ENCODE measurements around the gene HABP4. TPM values are rescaled to one million over a fixed set of nuclear protein-coding genes. Genes with fewer than 3 reads are reported as not detected.

Gene HABP4
- total RNA-seq, 2 donors from 2014 or later: 50.0 to 74.2 TPM

GRCh38 chr9:96514108-96514799, 64.3 kb downstream of the HABP4 start:
- Histone ChIP-seq H3K36me3 (no peaks in the 10 kb centered on the region), H3K27ac (peak overlapping the region; percentile 56 to 76), H3K4me3 (peak overlapping the region; percentile 22), H3K4me1 (ENCODE audit: control insufficient read depth in 1 of 2, low read depth in 2 of 2) (peaks cover 22 to 52% of the 10 kb centered on the region in 2 donors), H3K27me3 (replicated peaks; ENCODE audit: insufficient read depth) (no peaks in the 10 kb centered on the region), H3K9me3 (no peaks in the 10 kb centered on the region)
- TF ChIP-seq, protein P1, sequence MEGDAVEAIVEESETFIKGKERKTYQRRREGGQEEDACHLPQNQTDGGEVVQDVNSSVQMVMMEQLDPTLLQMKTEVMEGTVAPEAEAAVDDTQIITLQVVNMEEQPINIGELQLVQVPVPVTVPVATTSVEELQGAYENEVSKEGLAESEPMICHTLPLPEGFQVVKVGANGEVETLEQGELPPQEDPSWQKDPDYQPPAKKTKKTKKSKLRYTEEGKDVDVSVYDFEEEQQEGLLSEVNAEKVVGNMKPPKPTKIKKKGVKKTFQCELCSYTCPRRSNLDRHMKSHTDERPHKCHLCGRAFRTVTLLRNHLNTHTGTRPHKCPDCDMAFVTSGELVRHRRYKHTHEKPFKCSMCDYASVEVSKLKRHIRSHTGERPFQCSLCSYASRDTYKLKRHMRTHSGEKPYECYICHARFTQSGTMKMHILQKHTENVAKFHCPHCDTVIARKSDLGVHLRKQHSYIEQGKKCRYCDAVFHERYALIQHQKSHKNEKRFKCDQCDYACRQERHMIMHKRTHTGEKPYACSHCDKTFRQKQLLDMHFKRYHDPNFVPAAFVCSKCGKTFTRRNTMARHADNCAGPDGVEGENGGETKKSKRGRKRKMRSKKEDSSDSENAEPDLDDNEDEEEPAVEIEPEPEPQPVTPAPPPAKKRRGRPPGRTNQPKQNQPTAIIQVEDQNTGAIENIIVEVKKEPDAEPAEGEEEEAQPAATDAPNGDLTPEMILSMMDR (IDR thresholded peaks at IDR 0.05): no peak
- ATAC-seq (ENCODE audit: insufficient number of reproducible peaks, low FRiP score, low read depth): no peak
- DNase-seq (ENCODE audit: low spot score): no peak

DNA sequence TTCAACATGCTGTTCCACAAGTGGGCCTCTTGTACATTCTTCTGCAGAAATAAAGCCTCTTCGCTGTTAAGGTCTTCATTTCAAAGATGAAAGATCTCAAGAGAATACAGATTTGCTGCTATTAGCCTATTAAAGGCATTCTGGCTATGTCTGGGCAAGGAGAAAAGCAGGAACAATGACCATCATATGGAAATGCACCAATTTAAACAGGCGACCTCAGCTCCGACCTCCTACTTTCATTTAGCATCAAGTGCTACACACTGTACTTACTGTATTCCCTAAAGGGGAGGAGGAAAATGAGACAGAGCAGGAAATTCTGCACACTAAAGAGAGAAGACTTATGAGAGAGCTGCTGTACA, 64.8 kb downstream of the HABP4 start:
- TF ChIP-seq, protein P1 (IDR thresholded peaks at IDR 0.05): no peak
- ATAC-seq (ENCODE audit: insufficient number of reproducible peaks, low FRiP score, low read depth) (no peak), DNase-seq (ENCODE audit: low spot score) (no peak)
- Histone ChIP-seq H3K27me3 (replicated peaks; ENCODE audit: insufficient read depth) (no peaks in the 10 kb centered on the region), H3K9me3 (no peaks in the 10 kb centered on the region), H3K27ac (peak overlapping the region; percentile 56 to 76), H3K4me3 (peak overlapping the region; percentile 22), H3K4me1 (ENCODE audit: control insufficient read depth in 1 of 2, low read depth in 2 of 2) (peaks cover 21 to 52% of the 10 kb centered on the region in 2 donors), H3K36me3 (no peaks in the 10 kb centered on the region)

DNA sequence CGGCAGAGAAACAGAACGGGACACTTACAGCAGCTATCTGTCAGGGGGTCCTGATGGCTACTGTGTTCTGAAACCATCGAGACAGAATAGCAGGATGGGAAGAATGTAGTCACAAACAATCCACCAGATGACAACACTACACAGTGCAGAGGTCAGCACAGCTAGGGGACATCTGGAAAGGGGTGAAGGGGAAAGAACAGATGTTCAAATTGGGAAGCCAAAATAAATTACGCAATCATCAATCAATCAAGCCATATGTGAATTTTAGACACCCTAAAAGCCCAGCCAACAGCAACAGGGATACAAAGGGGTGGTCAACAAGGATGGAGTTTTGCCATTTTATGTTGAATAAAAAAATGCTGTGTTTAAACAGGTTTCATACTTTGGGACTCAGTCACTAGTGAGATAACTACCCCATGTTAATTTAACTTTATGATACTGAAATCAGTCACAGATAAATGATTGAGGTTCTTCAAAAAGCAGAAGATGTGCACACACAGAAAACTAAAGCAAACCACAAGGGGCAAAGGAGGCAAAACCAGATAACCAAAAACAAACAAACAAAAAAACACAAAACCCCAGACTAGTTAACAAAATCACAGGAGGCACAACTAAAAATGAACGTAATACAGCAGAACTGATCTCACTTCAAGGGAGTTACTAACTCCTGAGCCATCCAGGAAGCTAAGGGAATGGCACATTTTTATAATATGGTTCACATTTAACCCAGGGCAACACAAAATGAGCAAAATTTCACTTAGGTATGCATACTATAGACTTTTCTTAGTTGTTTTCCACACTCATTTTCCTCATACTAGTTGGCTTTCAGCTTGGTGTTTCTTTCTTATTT, 65.9 kb downstream of the HABP4 start:
- Histone ChIP-seq H3K9me3 (no peaks in the 10 kb centered on the region), H3K4me3 (peak overlapping the region; percentile 22), H3K27me3 (replicated peaks; ENCODE audit: insufficient read depth) (no peaks in the 10 kb centered on the region), H3K4me1 (ENCODE audit: control insufficient read depth in 1 of 2, low read depth in 2 of 2) (peaks cover 24 to 55% of the 10 kb centered on the region in 2 donors), H3K36me3 (no peaks in the 10 kb centered on the region), H3K27ac (peak overlapping the region; percentile 56 to 76)
- no peak for ATAC-seq (ENCODE audit: insufficient number of reproducible peaks, low FRiP score, low read depth)
- TF ChIP-seq, protein P1 (IDR thresholded peaks at IDR 0.05): no peak
- no peak for DNase-seq (ENCODE audit: low spot score)

DNA sequence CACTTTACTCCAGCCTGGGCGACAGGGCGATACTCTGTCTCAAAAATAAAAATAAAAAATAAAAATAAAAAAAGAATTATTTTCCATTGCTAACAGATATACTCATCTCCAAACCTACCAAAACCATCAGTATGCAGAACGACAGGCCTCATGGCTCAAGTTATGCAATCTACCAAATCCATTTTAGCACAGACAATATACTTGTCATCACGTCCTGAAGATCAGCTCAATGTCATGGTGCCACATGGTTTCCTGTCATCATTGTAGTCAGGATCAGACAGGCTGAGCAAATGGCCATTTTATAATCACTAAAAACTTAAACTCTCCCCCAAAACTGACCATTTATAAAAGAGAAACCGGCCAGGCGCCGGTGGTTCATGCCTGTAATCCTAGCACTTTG, 69.1 kb downstream of the HABP4 start:
- H3K9me3 ChIP-seq: no peaks in the 10 kb centered on the region
- DNase-seq (ENCODE audit: low spot score): no peak
- TF ChIP-seq, protein P1 (IDR thresholded peaks at IDR 0.05): no peak
- no peak overlapping the region for H3K4me3 ChIP-seq
- peak overlapping the region; percentile 34 to 73 for H3K27ac ChIP-seq
- no peak for ATAC-seq (ENCODE audit: insufficient number of reproducible peaks, low FRiP score, low read depth)
- no peaks in the 10 kb centered on the region for H3K36me3 ChIP-seq
- H3K27me3 ChIP-seq (replicated peaks; ENCODE audit: insufficient read depth): no peaks in the 10 kb centered on the region
- peaks cover 25 to 70% of the 10 kb centered on the region in 2 donors for H3K4me1 ChIP-seq (ENCODE audit: control insufficient read depth in 1 of 2, low read depth in 2 of 2)

DNA sequence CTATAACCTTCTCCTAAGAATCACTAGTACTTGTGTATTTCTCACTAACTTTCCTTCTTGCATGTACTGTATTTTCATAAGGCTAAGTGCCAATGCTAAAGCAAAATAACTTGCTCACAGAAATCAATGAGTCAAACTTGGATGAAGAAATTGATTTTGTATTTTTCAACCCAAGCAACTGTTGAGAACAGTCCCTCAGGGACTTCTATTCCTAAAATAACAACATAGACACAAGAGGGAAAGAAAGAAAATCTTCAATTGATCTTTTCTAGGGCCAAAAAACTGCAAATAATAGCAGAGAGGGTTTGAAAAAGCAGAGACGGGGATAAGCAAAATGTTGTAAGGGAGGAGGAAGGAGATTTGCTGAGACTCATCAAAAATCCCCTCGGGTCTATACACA, 69.8 kb downstream of the HABP4 start:
- Histone ChIP-seq H3K27ac (peak overlapping the region; percentile 46 to 73), H3K9me3 (no peaks in the 10 kb centered on the region), H3K4me1 (ENCODE audit: control insufficient read depth in 1 of 2, low read depth in 2 of 2) (peaks cover 24 to 70% of the 10 kb centered on the region in 2 donors), H3K27me3 (replicated peaks; ENCODE audit: insufficient read depth) (no peaks in the 10 kb centered on the region), H3K36me3 (no peaks in the 10 kb centered on the region), H3K4me3 (peak overlapping the region; percentile 22)
- no peak for ATAC-seq (ENCODE audit: insufficient number of reproducible peaks, low FRiP score, low read depth)
- TF ChIP-seq, protein P1 (IDR thresholded peaks at IDR 0.05): no peak
- no peak for DNase-seq (ENCODE audit: low spot score)

All from thoracic aorta (tissue), 2 donors.